Caco-2 (cell line): ENCODE results near the gene ZC3H18. TPM values are rescaled to one million over a fixed set of nuclear protein-coding genes. Genes with fewer than 3 reads are reported as not detected.
A peak's percentile ranks its signal among the peaks of the same experiment; 100 is the strongest.

Experiments
- BruUV-seq: library from RNA; stranded (reverse); fragments of 400-500 nt; replicated peaks from 2 replicates; lab custom pipeline; 2021; lab: Mats Ljungman, UMichigan
- CTCF ChIA-PET: fragments of 300-600 bp; sonication (Branson Sonifier 250); formaldehyde crosslinking; loops from one replicate; lab custom pipeline; 2022; ENCODE audit warnings: antibody characterized with exemption; lab: Charles Lee
- POLR2A ChIA-PET: fragments of 300-600 bp; sonication (Branson Sonifier 250); formaldehyde crosslinking; loops from one replicate; lab custom pipeline; 2022; ENCODE audit warnings: antibody characterized with exemption; lab: Charles Lee
- DNase-seq, 2 experiments: peaks; one replicate each; pipeline versions ENCODE4 v3.0.0 to v3.0.0-alpha.2; 2020 to 2022
- H3K27me3 ChIP-seq: replicated peaks from 2 replicates; pipeline ENCODE4 v1.6.0; 2011; ENCODE audit warnings: low read length; ENCODE audit not compliant: control insufficient read depth, insufficient read depth
- H3K36me3 ChIP-seq: 2 replicates; pipeline ENCODE4 v1.5.1; 2011; ENCODE audit warnings: low read length; ENCODE audit not compliant: control insufficient read depth, insufficient read depth
- H3K4me1 ChIP-seq: fragments of 250-450 bp; sonication (Bioruptor Pico); 2 replicates; pipeline ENCODE4 v1.5.1; 2020; ENCODE audit warnings: mild to moderate bottlenecking
- H3K4me3 ChIP-seq: 2 replicates; pipeline ENCODE4 v1.5.1; 2011; ENCODE audit warnings: low read depth, mild to moderate bottlenecking, control low read depth, low read length
- H3K9me3 ChIP-seq: fragments of 250-450 bp; sonication (Bioruptor Pico); 2 replicates; pipeline ENCODE4 v1.5.1; 2020; ENCODE audit warnings: mild to moderate bottlenecking, moderate library complexity
- H3K27ac Mint-ChIP-seq: one replicate; pipeline ENCODE4 v1.8.0; 2022; ENCODE audit warnings: mixed read lengths; ENCODE audit not compliant: unreplicated experiment
- H3K27me3 Mint-ChIP-seq: one replicate; pipeline ENCODE4 v1.8.0; 2022; ENCODE audit warnings: mixed read lengths; ENCODE audit not compliant: insufficient read depth, unreplicated experiment
- H3K36me3 Mint-ChIP-seq: one replicate; pipeline ENCODE4 v1.8.0; 2022; ENCODE audit warnings: mild to moderate bottlenecking, mixed read lengths; ENCODE audit not compliant: insufficient read depth, unreplicated experiment
- H3K4me1 Mint-ChIP-seq: one replicate; pipeline ENCODE4 v1.8.0; 2022; ENCODE audit warnings: low read depth, mixed read lengths; ENCODE audit not compliant: unreplicated experiment
- H3K4me3 Mint-ChIP-seq: one replicate; pipeline ENCODE4 v1.8.0; 2022; ENCODE audit warnings: mild to moderate bottlenecking, moderate library complexity, mixed read lengths; ENCODE audit not compliant: unreplicated experiment
- H3K9me3 Mint-ChIP-seq: one replicate; pipeline ENCODE4 v1.8.0; 2022; ENCODE audit warnings: mixed read lengths; ENCODE audit not compliant: unreplicated experiment
- intact Hi-C: fragments of 100-400 bp; cut with micrococcal nuclease; formaldehyde crosslinking; loops from one replicate; pipeline ENCODE4 v1.10.0; 2022; ENCODE audit not compliant: unreplicated experiment
- total RNA-seq: library from RNA; stranded (reverse); gene quantifications from 2 replicates; pipeline ENCODE4 v1.2.3, GENCODE V29; 2022
- TF ChIP-seq, protein P1 (sequence below), 2 experiments: fragments of 200-600 bp in 1 of 2; IDR thresholded peaks; 1 replicate in 1 of 2; 2 replicates in 1 of 2; pipeline versions ENCODE4 v1.5.1 to v1.8.0; 2011 to 2022; ENCODE audit warnings: antibody characterized with exemption in 1 of 2, control low read depth in 1 of 2, inconsistent platforms in 1 of 2, low read depth in 1 of 2, low read length in 1 of 2, mild to moderate bottlenecking in 1 of 2, moderate library complexity in 1 of 2; ENCODE audit not compliant: insufficient read depth in 1 of 2, severe bottlenecking in 1 of 2, unreplicated experiment in 1 of 2

ZC3H18 gene
- total RNA-seq, 1 experiment from 2014 or later = 82.0 TPM

GRCh38 chr16:88671806-88672205, 101.6 kb downstream of the ZC3H18 start:
- TF ChIP-seq, protein P1, sequence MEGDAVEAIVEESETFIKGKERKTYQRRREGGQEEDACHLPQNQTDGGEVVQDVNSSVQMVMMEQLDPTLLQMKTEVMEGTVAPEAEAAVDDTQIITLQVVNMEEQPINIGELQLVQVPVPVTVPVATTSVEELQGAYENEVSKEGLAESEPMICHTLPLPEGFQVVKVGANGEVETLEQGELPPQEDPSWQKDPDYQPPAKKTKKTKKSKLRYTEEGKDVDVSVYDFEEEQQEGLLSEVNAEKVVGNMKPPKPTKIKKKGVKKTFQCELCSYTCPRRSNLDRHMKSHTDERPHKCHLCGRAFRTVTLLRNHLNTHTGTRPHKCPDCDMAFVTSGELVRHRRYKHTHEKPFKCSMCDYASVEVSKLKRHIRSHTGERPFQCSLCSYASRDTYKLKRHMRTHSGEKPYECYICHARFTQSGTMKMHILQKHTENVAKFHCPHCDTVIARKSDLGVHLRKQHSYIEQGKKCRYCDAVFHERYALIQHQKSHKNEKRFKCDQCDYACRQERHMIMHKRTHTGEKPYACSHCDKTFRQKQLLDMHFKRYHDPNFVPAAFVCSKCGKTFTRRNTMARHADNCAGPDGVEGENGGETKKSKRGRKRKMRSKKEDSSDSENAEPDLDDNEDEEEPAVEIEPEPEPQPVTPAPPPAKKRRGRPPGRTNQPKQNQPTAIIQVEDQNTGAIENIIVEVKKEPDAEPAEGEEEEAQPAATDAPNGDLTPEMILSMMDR (IDR thresholded peaks at IDR 0.05; ENCODE audit: insufficient read depth in 1 of 2, low read depth in 1 of 2, low read length in 1 of 2, severe bottlenecking in 1 of 2, unreplicated experiment in 1 of 2) = no peak
- POLR2A ChIA-PET = interaction anchor here (0.5 kb wide), 1 partner anchor 102 kb away, joined by 3 read pairs; the partner anchor contains the start of gene ZC3H18
- intact Hi-C loops = no loop called here
- Mint-ChIP-seq H3K27ac (no peak overlapping the region), H3K9me3 (no peaks in the 10 kb centered on the region), H3K27me3 (no peaks in the 10 kb centered on the region), H3K4me1 (no peaks in the 10 kb centered on the region), H3K36me3 (peaks cover 21% of the 10 kb centered on the region), H3K4me3 (no peak overlapping the region)
- BruUV-seq = no TSS peak
- H3K4me1 ChIP-seq = no peaks in the 10 kb centered on the region
- H3K36me3 ChIP-seq = no peaks in the 10 kb centered on the region
- no peaks in the 10 kb centered on the region for H3K27me3 ChIP-seq
- CTCF ChIA-PET = interaction anchor here (1.3 kb wide), 2 partner anchors 9 to 11 kb away, joined by 3 to 5 read pairs; partner anchors contain the start of gene MVD
- no peak for DNase-seq
- no peak overlapping the region for H3K4me3 ChIP-seq
- no peaks in the 10 kb centered on the region for H3K9me3 ChIP-seq

DNA sequence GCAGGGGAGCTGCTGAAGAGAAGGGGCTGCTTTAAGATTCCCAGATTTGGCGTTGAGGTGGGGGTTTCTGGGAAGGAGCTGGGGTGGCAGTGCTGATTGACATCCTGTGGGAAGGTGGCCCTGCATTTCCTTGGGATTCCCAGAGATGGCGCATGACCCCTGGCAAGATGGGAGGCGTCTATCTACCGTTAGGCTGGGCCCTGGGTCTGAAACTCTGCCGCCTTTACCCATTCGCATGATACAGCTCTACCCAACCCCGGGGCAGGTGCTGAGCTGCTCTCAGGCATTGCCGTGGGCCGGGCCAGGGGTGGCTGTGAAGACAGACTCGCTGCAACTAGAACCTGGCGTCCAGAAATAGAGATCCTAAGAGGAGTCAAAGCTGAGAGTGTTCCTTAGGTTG, 102.6 kb downstream of the ZC3H18 start:
- POLR2A ChIA-PET = no interaction called here
- H3K9me3 Mint-ChIP-seq = no peaks in the 10 kb centered on the region
- no peaks in the 10 kb centered on the region for H3K36me3 ChIP-seq
- no peaks in the 10 kb centered on the region for H3K9me3 ChIP-seq
- H3K4me1 ChIP-seq = no peaks in the 10 kb centered on the region
- H3K27me3 Mint-ChIP-seq = no peaks in the 10 kb centered on the region
- no peaks in the 10 kb centered on the region for H3K27me3 ChIP-seq
- H3K27ac Mint-ChIP-seq = no peak overlapping the region
- H3K36me3 Mint-ChIP-seq = peaks cover 13% of the 10 kb centered on the region
- H3K4me1 Mint-ChIP-seq = no peaks in the 10 kb centered on the region
- peak in 1 of 2 experiments; percentile 51 for DNase-seq
- no peak overlapping the region for H3K4me3 ChIP-seq
- TF ChIP-seq, protein P1 (IDR thresholded peaks at IDR 0.05; ENCODE audit: insufficient read depth in 1 of 2, low read depth in 1 of 2, low read length in 1 of 2, severe bottlenecking in 1 of 2, unreplicated experiment in 1 of 2) = peak; percentile 15 to 44
- no TSS peak for BruUV-seq
- H3K4me3 Mint-ChIP-seq = no peak overlapping the region
- CTCF ChIA-PET = interaction anchor here (0.6 to 1.3 kb wide), 5 partner anchors 12 to 65 kb away, joined by 3 to 10 read pairs (median 4); no protein-coding TSS in a partner anchor
- intact Hi-C loops = no loop called here

DNA sequence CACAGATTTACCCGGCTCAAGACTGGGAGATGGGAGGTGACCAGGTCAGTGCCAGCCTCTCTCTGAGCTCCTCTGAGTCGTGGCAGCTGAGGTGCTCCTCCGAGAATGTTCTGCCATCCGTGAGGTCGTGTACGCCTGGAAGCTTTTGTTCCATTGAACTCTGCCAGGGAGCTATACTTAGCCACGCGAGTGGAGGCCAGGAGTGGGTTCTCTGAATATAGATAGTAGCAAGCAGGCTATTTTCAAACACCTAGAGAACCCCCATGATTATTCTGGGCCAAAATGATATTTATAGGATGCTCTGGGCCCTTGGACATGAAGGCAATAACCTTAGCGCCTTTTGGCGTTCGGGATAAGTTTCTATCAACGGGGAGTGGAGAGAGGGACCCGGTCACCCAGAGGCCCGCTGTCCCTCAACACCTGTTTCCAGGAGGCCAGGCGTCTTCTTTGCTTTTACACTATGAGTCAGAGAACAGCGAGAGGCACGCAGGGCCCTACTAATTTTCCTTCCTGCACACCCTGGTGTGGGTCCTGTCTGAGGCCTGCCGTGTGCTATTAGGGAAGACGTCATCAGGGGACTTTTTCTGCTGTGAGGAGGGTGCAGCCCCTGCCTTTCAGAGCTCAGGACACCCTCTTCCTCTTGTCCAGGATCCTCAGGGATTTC, 103.6 kb downstream of the ZC3H18 start:
- Mint-ChIP-seq H3K27me3 (no peaks in the 10 kb centered on the region), H3K9me3 (no peaks in the 10 kb centered on the region), H3K4me1 (no peaks in the 10 kb centered on the region), H3K27ac (no peak overlapping the region), H3K36me3 (peaks cover 3% of the 10 kb centered on the region), H3K4me3 (no peak overlapping the region)
- CTCF ChIA-PET = no interaction called here
- Histone ChIP-seq H3K27me3 (no peaks in the 10 kb centered on the region), H3K36me3 (no peaks in the 10 kb centered on the region), H3K4me1 (no peaks in the 10 kb centered on the region), H3K4me3 (no peak overlapping the region), H3K9me3 (no peaks in the 10 kb centered on the region)
- POLR2A ChIA-PET = no interaction called here
- intact Hi-C loops = no loop called here
- TF ChIP-seq, protein P1 (IDR thresholded peaks at IDR 0.05; ENCODE audit: insufficient read depth in 1 of 2, low read depth in 1 of 2, low read length in 1 of 2, severe bottlenecking in 1 of 2, unreplicated experiment in 1 of 2) = no peak
- no peak for DNase-seq
- no TSS peak for BruUV-seq
